Calu3 (cell line): Measurements from ENCODE around the gene HMGB1. TPM values are rescaled to one million over a fixed set of nuclear protein-coding genes. Genes with fewer than 3 reads are reported as not detected.
A peak's percentile ranks its signal among the peaks of the same experiment; 100 is the strongest.

ENCODE experiments used
- BruUV-seq: library from RNA; stranded (reverse); fragments of 400-500 nt; replicated peaks from 2 replicates; lab custom pipeline; 2021; lab: Mats Ljungman, UMichigan
- CTCF ChIA-PET: fragments of 300-600 bp; sonication (Branson Sonifier 250); formaldehyde crosslinking; loops from one replicate; lab custom pipeline; 2022; ENCODE audit warnings: antibody characterized with exemption; lab: Charles Lee
- DNase-seq: peaks from one replicate; pipeline ENCODE4 v3.0.0; 2022
- H3K27ac Mint-ChIP-seq: one replicate; pipeline ENCODE4 v1.8.0; 2022; ENCODE audit warnings: mixed read lengths; ENCODE audit not compliant: unreplicated experiment
- H3K27me3 Mint-ChIP-seq: one replicate; pipeline ENCODE4 v1.8.0; 2022; ENCODE audit warnings: mixed read lengths; ENCODE audit not compliant: unreplicated experiment
- H3K36me3 Mint-ChIP-seq: one replicate; pipeline ENCODE4 v1.8.0; 2022; ENCODE audit warnings: mild to moderate bottlenecking, moderate library complexity, mixed read lengths; ENCODE audit not compliant: insufficient read depth, unreplicated experiment
- H3K4me1 Mint-ChIP-seq: one replicate; pipeline ENCODE4 v1.8.0; 2022; ENCODE audit warnings: mild to moderate bottlenecking, low read depth, mixed read lengths; ENCODE audit not compliant: unreplicated experiment
- H3K4me3 Mint-ChIP-seq: one replicate; pipeline ENCODE4 v1.8.0; 2022; ENCODE audit warnings: mild to moderate bottlenecking, low read depth, moderate library complexity, mixed read lengths; ENCODE audit not compliant: unreplicated experiment
- H3K9me3 Mint-ChIP-seq: one replicate; pipeline ENCODE4 v1.8.0; 2022; ENCODE audit warnings: low read depth, mixed read lengths; ENCODE audit not compliant: unreplicated experiment
- CTCF ChIP-seq: fragments of 200-600 bp; IDR thresholded peaks from one replicate; pipeline ENCODE4 v1.8.0; 2022; ENCODE audit warnings: antibody characterized with exemption; ENCODE audit not compliant: unreplicated experiment
- intact Hi-C: fragments of 100-400 bp; cut with micrococcal nuclease; formaldehyde crosslinking; loops from one replicate; pipeline ENCODE4 v1.10.0; 2022; ENCODE audit not compliant: unreplicated experiment
- total RNA-seq: library from RNA; stranded (reverse); gene quantifications from 2 replicates; pipeline ENCODE4 v1.2.3, GENCODE V29; 2022

The HMGB1 gene
- total RNA-seq, 1 experiment from 2014 or later: 410 TPM

- DNase-seq: no peak
- BruUV-seq: no TSS peak
- Mint-ChIP-seq H3K27ac (no peak overlapping the region), H3K36me3 (no peaks in the 10 kb centered on the region), H3K9me3 (no peaks in the 10 kb centered on the region), H3K27me3 (no peaks in the 10 kb centered on the region), H3K4me1 (no peaks in the 10 kb centered on the region), H3K4me3 (no peak overlapping the region)
- intact Hi-C loops: no loop called here
- TF ChIP-seq CTCF: no peak
- CTCF ChIA-PET: no interaction called here
Measured at GRCh38 chr13:30495746-30496145, 30.0 kb upstream of the HMGB1 start.

- Mint-ChIP-seq H3K9me3 (no peaks in the 10 kb centered on the region), H3K27ac (no peak overlapping the region), H3K4me3 (no peak overlapping the region), H3K27me3 (no peaks in the 10 kb centered on the region), H3K4me1 (no peaks in the 10 kb centered on the region), H3K36me3 (no peaks in the 10 kb centered on the region)
- no peak for DNase-seq
- no peak for TF ChIP-seq CTCF
- CTCF ChIA-PET: no interaction called here
- BruUV-seq: no TSS peak
- intact Hi-C loops: no loop called here
Measured at GRCh38 chr13:30493658-30494381, 28.1 kb upstream of the HMGB1 start.

GRCh38 chr13:30487075-30487470, 21.3 kb upstream of the HMGB1 start:
- H3K36me3 Mint-ChIP-seq: peaks cover 5% of the 10 kb centered on the region
- no peak for TF ChIP-seq CTCF
- no peaks in the 10 kb centered on the region for H3K9me3 Mint-ChIP-seq
- H3K4me3 Mint-ChIP-seq: no peak overlapping the region
- H3K4me1 Mint-ChIP-seq: peaks cover 12% of the 10 kb centered on the region
- H3K27me3 Mint-ChIP-seq: no peaks in the 10 kb centered on the region
- BruUV-seq: no TSS peak
- intact Hi-C loops: no loop called here
- H3K27ac Mint-ChIP-seq: peak overlapping the region; percentile 30
- CTCF ChIA-PET: interaction anchor here (0.6 kb wide), 1 partner anchor 82 kb away, joined by 4 read pairs; no protein-coding TSS in a partner anchor
- DNase-seq: no peak

GRCh38 chr13:30486230-30487074, 20.7 kb upstream of the HMGB1 start:
- Mint-ChIP-seq H3K36me3 (peaks cover 5% of the 10 kb centered on the region), H3K27me3 (no peaks in the 10 kb centered on the region), H3K4me3 (no peak overlapping the region), H3K27ac (peak overlapping the region; percentile 30), H3K9me3 (no peaks in the 10 kb centered on the region), H3K4me1 (peaks cover 12% of the 10 kb centered on the region)
- CTCF ChIA-PET: no interaction called here
- no peak for TF ChIP-seq CTCF
- peak; percentile 67 for DNase-seq
- no TSS peak for BruUV-seq
- intact Hi-C loops: no loop called here
